Measurements from ENCODE around the gene ANKMY2. TPM values are rescaled to one million over a fixed set of nuclear protein-coding genes. Genes with fewer than 3 reads are reported as not detected.
A peak's percentile ranks its signal among the peaks of the same experiment; 100 is the strongest.

Gene ANKMY2
- total RNA-seq, 1 donor from 2014 or later = 13.9 TPM

GRCh38 chr7:16634271-16634738, 11.2 kb downstream of the ANKMY2 start:
- H3K36me3 ChIP-seq = no peaks in the 10 kb centered on the region
- ATAC-seq = peak; percentile 39 to 60
- no peaks in the 10 kb centered on the region for H3K9me3 ChIP-seq
- intact Hi-C loops (cut with DNase I) = no loop called here
- H3K4me3 ChIP-seq = no peak overlapping the region
- H3K27ac ChIP-seq = no peak overlapping the region
- peaks cover 16% of the 10 kb centered on the region for H3K4me1 ChIP-seq
- TF ChIP-seq, protein P1, sequence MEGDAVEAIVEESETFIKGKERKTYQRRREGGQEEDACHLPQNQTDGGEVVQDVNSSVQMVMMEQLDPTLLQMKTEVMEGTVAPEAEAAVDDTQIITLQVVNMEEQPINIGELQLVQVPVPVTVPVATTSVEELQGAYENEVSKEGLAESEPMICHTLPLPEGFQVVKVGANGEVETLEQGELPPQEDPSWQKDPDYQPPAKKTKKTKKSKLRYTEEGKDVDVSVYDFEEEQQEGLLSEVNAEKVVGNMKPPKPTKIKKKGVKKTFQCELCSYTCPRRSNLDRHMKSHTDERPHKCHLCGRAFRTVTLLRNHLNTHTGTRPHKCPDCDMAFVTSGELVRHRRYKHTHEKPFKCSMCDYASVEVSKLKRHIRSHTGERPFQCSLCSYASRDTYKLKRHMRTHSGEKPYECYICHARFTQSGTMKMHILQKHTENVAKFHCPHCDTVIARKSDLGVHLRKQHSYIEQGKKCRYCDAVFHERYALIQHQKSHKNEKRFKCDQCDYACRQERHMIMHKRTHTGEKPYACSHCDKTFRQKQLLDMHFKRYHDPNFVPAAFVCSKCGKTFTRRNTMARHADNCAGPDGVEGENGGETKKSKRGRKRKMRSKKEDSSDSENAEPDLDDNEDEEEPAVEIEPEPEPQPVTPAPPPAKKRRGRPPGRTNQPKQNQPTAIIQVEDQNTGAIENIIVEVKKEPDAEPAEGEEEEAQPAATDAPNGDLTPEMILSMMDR (IDR thresholded peaks at IDR 0.05) = no peak
- H3K27me3 ChIP-seq (ENCODE audit: low read depth) = no peaks in the 10 kb centered on the region
- DNase-seq = no peak

- Histone ChIP-seq H3K27ac (no peak overlapping the region), H3K4me3 (no peak overlapping the region), H3K36me3 (peaks cover 10% of the 10 kb centered on the region), H3K4me1 (peaks cover 4% of the 10 kb centered on the region), H3K9me3 (no peaks in the 10 kb centered on the region), H3K27me3 (ENCODE audit: low read depth) (no peaks in the 10 kb centered on the region)
- ATAC-seq (no peak), DNase-seq (no peak)
- intact Hi-C loops (cut with DNase I) = no loop called here
- TF ChIP-seq, protein P1 (IDR thresholded peaks at IDR 0.05) = no peak
These were observed 14.9 kb downstream of the ANKMY2 start for GRCh38 chr7:16630654-16631053.

- H3K4me1 ChIP-seq = peaks cover 4% of the 10 kb centered on the region
- H3K27ac ChIP-seq = no peak overlapping the region
- ATAC-seq (no peak), DNase-seq (no peak)
- TF ChIP-seq, protein P1 (IDR thresholded peaks at IDR 0.05) = no peak
- H3K9me3 ChIP-seq = no peaks in the 10 kb centered on the region
- no peak overlapping the region for H3K4me3 ChIP-seq
- intact Hi-C loops (cut with DNase I) = no loop called here
- H3K36me3 ChIP-seq = peaks cover 28% of the 10 kb centered on the region
- no peaks in the 10 kb centered on the region for H3K27me3 ChIP-seq (ENCODE audit: low read depth)
These were observed 18.3 kb downstream of the ANKMY2 start for GRCh38 chr7:16627236-16627635.

- intact Hi-C loops (cut with DNase I) = no loop called here
- TF ChIP-seq, protein P1 (IDR thresholded peaks at IDR 0.05) = no peak
- H3K27me3 ChIP-seq (ENCODE audit: low read depth) = no peaks in the 10 kb centered on the region
These were observed 19.2 kb downstream of the ANKMY2 start for GRCh38 chr7:16626388-16626787.

DNA sequence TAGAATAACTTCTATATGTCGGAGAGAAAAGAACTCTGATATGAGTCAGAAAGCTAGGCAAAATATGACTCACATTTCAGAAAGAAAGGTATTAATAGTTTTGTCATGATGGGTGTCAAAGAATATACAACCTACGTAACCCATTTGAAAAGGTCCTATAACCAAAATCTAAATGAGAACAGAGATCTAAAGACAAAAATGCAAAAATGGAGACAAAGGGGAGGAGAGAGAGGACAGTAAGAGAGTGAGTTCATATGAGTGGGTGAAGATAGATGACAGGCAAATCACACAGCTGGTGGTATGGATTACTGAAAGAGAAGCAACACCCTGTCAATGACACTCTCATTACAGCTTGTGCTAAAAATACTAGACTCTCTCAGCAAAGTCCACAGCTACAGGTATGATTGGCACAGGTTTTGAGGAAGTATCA, 25.6 kb downstream of the ANKMY2 start:
- Histone ChIP-seq H3K4me3 (no peak overlapping the region), H3K36me3 (peaks cover 66% of the 10 kb centered on the region), H3K9me3 (no peaks in the 10 kb centered on the region), H3K27ac (no peak overlapping the region), H3K4me1 (no peaks in the 10 kb centered on the region), H3K27me3 (ENCODE audit: low read depth) (no peaks in the 10 kb centered on the region)
- TF ChIP-seq, protein P1 (IDR thresholded peaks at IDR 0.05) = no peak
- no peak for ATAC-seq
- intact Hi-C loops (cut with DNase I) = no loop called here
- DNase-seq = no peak

More at GRCh38 chr7:16626388-16626787, 19.2 kb downstream of the ANKMY2 start:
- H3K27ac ChIP-seq = no peak overlapping the region
- DNase-seq (no peak), ATAC-seq (no peak)
- no peak overlapping the region for H3K4me3 ChIP-seq
- peaks cover 4% of the 10 kb centered on the region for H3K4me1 ChIP-seq
- no peaks in the 10 kb centered on the region for H3K9me3 ChIP-seq
- H3K36me3 ChIP-seq = peaks cover 36% of the 10 kb centered on the region
